ENCODE data around the gene SUFU.

The SUFU gene

GRCh38 chr10:102597131-102597991 lies 93.6 kb downstream of the SUFU start:
- no peak for DNase-seq (ENCODE audit: low spot score)

- DNase-seq (ENCODE audit: low spot score) = no peak
Measured at GRCh38 chr10:102598243-102598642, 94.5 kb downstream of the SUFU start.

- DNase-seq (ENCODE audit: low spot score) = no peak
Measured at GRCh38 chr10:102599565-102600327, 96.0 kb downstream of the SUFU start.

- DNase-seq (ENCODE audit: low spot score) = no peak
Measured at GRCh38 chr10:102600816-102601215, 97.0 kb downstream of the SUFU start.

GRCh38 chr10:102601639-102602038 lies 97.9 kb downstream of the SUFU start:
- DNase-seq (ENCODE audit: low spot score) = no peak

GRCh38 chr10:102602272-102603045 lies 98.7 kb downstream of the SUFU start:
- DNase-seq (ENCODE audit: low spot score) = peak; percentile 88

- DNase-seq (ENCODE audit: low spot score) = no peak
Measured at GRCh38 chr10:102603946-102604345, 100.2 kb downstream of the SUFU start.

- DNase-seq (ENCODE audit: low spot score) = peak; percentile 67
Measured at GRCh38 chr10:102604439-102604841, 100.7 kb downstream of the SUFU start.

GRCh38 chr10:102605712-102606111 lies 101.9 kb downstream of the SUFU start:
- DNase-seq (ENCODE audit: low spot score) = peak; percentile 54

- no peak for DNase-seq (ENCODE audit: low spot score)
Measured at GRCh38 chr10:102608487-102608886, 104.7 kb downstream of the SUFU start.

GRCh38 chr10:102610441-102610887 lies 106.7 kb downstream of the SUFU start:
- no peak for DNase-seq (ENCODE audit: low spot score)

- no peak for DNase-seq (ENCODE audit: low spot score)
Measured at GRCh38 chr10:102611514-102612087, 107.8 kb downstream of the SUFU start.

- no peak for DNase-seq (ENCODE audit: low spot score)
Measured at GRCh38 chr10:102612964-102613275, 109.1 kb downstream of the SUFU start.

- DNase-seq (ENCODE audit: low spot score) = no peak
Measured at GRCh38 chr10:102613286-102613685, 109.5 kb downstream of the SUFU start.

- DNase-seq (ENCODE audit: low spot score) = no peak
Measured at GRCh38 chr10:102613785-102614184, 110.0 kb downstream of the SUFU start.

GRCh38 chr10:102614888-102615287 lies 111.1 kb downstream of the SUFU start:
- DNase-seq (ENCODE audit: low spot score) = no peak

- no peak for DNase-seq (ENCODE audit: low spot score)
Measured at GRCh38 chr10:102615361-102615760, 111.6 kb downstream of the SUFU start.

- DNase-seq (ENCODE audit: low spot score) = no peak
Measured at GRCh38 chr10:102616066-102616770, 112.4 kb downstream of the SUFU start.

- no peak for DNase-seq (ENCODE audit: low spot score)
Measured at GRCh38 chr10:102617041-102617440, 113.3 kb downstream of the SUFU start.

- no peak for DNase-seq (ENCODE audit: low spot score)
Measured at GRCh38 chr10:102617816-102618215, 114.0 kb downstream of the SUFU start.

- no peak for DNase-seq (ENCODE audit: low spot score)
Measured at GRCh38 chr10:102619281-102619981, 115.7 kb downstream of the SUFU start.
